Measurements from ENCODE around the gene EIF4EBP2. TPM values are rescaled to one million over a fixed set of nuclear protein-coding genes. Genes with fewer than 3 reads are reported as not detected.
A peak's percentile ranks its signal among the peaks of the same experiment; 100 is the strongest.

EIF4EBP2 gene
- total and polyA plus RNA-seq, 2 of the 13 experiments (the other 11 are each of a cell fraction or from before 2014, with no cell fraction given): 16.9 to 22.0 TPM

DNA sequence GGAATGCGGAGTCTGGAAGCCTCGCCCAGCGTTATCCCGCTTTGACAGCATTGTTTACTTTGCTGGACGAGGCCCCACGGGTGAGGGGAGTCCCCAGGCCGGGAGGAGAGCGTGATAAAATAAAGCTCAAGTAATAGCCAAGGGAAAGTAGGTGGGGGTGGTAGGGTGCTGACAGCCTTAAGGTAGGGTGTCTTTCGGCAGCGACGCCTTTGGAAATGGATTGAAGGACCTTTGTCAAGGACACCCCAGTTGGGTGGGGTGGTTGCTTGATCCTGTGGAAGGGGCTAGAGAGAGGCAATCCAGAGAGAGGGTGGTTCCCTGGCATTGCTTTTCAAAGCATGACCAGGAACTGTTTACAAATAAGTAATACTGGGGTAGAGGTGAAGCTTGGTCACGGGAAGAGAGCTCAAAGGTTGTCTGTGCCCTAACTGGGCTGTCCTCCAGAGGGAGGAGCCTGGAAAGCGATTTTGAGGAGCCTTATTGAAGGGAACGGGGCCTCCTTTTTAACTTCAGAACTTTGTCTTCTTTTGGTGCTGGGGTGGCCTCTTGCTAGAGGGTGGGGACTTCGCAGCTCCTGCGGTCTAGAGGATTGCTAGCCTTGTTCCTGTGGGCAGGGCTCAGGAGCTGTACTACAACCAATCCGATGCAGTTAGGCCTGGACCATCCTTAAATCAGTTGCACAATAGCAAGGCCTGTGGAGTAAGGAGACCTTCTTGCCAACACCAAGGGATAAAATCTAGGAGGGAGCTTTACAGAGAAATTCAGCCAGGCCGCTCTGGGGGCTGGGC, 1.3 kb downstream of the EIF4EBP2 start (continued):
- TF ChIP-seq SOX13 (IDR thresholded peaks at IDR 0.05): no peak
- peak in 1 of 2 experiments; percentile 55; a peak in 1 of 4 replicates for TF ChIP-seq SOX13 (CRISPR knock-in tag; conservative IDR thresholded peaks at IDR 0.05 in 1 of 2, IDR thresholded peaks at IDR 0.05 in 1 of 2)
- TF ChIP-seq ZNF431 (CRISPR knock-in tag; IDR thresholded peaks at IDR 0.05; ENCODE audit: borderline replicate concordance, low read depth): no peak
- no peak for TF ChIP-seq KLF6 (CRISPR knock-in tag; IDR thresholded peaks at IDR 0.05)
- no peak for TF ChIP-seq SSRP1 (CRISPR knock-in tag; IDR thresholded peaks at IDR 0.05)
- TF ChIP-seq YEATS4 (CRISPR knock-in tag; IDR thresholded peaks at IDR 0.05; ENCODE audit: borderline replicate concordance): no peak
- no peak for TF ChIP-seq ZFP37 (CRISPR knock-in tag; IDR thresholded peaks at IDR 0.05; ENCODE audit: borderline replicate concordance)
- 0 out of 2 replicates have a peak, but pooled peaks have one; percentile 40 for TF ChIP-seq ZNF510 (CRISPR knock-in tag; IDR thresholded peaks at IDR 0.05; ENCODE audit: low read depth)
- TF ChIP-seq NFKBIZ (CRISPR knock-in tag; IDR thresholded peaks at IDR 0.05): no peak
- peak; percentile 49 for TF ChIP-seq PATZ1 (CRISPR knock-in tag; IDR thresholded peaks at IDR 0.05)
- no peak for TF ChIP-seq SRSF1 (optimal IDR thresholded peaks at IDR 0.05; ENCODE audit: low read depth, low read length)
- peak; percentile 18; the same call in 1 of the 2 replicates for TF ChIP-seq TARDBP (CRISPR knock-in tag; IDR thresholded peaks at IDR 0.05)
- TF ChIP-seq MXD1 (CRISPR knock-in tag; IDR thresholded peaks at IDR 0.05): no peak
- no peak for TF ChIP-seq TOPORS (CRISPR knock-in tag; IDR thresholded peaks at IDR 0.05)
- no peak for TF ChIP-seq PHF5A (CRISPR knock-in tag; IDR thresholded peaks at IDR 0.05; ENCODE audit: low read depth, unreplicated experiment)
- no peak for TF ChIP-seq SYNCRIP (IDR thresholded peaks at IDR 0.05; ENCODE audit: insufficient read depth, low read depth, low read length)
- no peak for TF ChIP-seq NFAT5 (CRISPR knock-in tag; IDR thresholded peaks at IDR 0.05)
- TF ChIP-seq POLR2G (IDR thresholded peaks at IDR 0.05; ENCODE audit: low read depth, low read length): no peak
- no peak for TF ChIP-seq CCAR2 (optimal IDR thresholded peaks at IDR 0.05; ENCODE audit: low read depth, low read length)
- TF ChIP-seq, protein P1, sequence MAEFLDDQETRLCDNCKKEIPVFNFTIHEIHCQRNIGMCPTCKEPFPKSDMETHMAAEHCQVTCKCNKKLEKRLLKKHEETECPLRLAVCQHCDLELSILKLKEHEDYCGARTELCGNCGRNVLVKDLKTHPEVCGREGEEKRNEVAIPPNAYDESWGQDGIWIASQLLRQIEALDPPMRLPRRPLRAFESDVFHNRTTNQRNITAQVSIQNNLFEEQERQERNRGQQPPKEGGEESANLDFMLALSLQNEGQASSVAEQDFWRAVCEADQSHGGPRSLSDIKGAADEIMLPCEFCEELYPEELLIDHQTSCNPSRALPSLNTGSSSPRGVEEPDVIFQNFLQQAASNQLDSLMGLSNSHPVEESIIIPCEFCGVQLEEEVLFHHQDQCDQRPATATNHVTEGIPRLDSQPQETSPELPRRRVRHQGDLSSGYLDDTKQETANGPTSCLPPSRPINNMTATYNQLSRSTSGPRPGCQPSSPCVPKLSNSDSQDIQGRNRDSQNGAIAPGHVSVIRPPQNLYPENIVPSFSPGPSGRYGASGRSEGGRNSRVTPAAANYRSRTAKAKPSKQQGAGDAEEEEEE (CRISPR knock-in tag; IDR thresholded peaks at IDR 0.05; ENCODE audit: borderline replicate concordance): no peak
